Activated T-helper 2 cell treated with anti-CD3 and anti-CD28 coated beads, Interferon-gamma antibody, Interleukin-2, Interleukin-4, amounts not matched to agents 10 μg/mL and 5 μg/mL and 100 μg/mL, durations not matched to agents 14 hours and 24 hours and 36 hours (primary cell): ENCODE measurements around the gene SNTB2. TPM values are rescaled to one million over a fixed set of nuclear protein-coding genes. Genes with fewer than 3 reads are reported as not detected.

Source experiments
- DNase-seq: peaks from one replicate; pipeline ENCODE4 v3.0.0; 2021; ENCODE audit warnings: low spot score
- H3K27ac Mint-ChIP-seq: one replicate; pipeline ENCODE4 v1.8.0; 2021; ENCODE audit warnings: mixed read lengths
- H3K27me3 Mint-ChIP-seq: one replicate; pipeline ENCODE4 v1.8.0; 2021; ENCODE audit warnings: low read depth, mixed read lengths
- H3K36me3 Mint-ChIP-seq: one replicate; pipeline ENCODE4 v1.8.0; 2021; ENCODE audit warnings: low read depth, mixed read lengths
- H3K4me1 Mint-ChIP-seq: one replicate; pipeline ENCODE4 v1.8.0; 2021; ENCODE audit warnings: low read depth, mixed read lengths
- H3K4me3 Mint-ChIP-seq: one replicate; pipeline ENCODE4 v1.8.0; 2021; ENCODE audit warnings: low read depth, mild to moderate bottlenecking, moderate library complexity, mixed read lengths
- H3K9me3 Mint-ChIP-seq: one replicate; pipeline ENCODE4 v1.8.0; 2021; ENCODE audit warnings: mixed read lengths
- intact Hi-C: fragments of 100-400 bp; cut with micrococcal nuclease; formaldehyde crosslinking; loops from one replicate; pipeline ENCODE4 v1.15.1; 2023
- total RNA-seq: library from RNA; stranded (reverse); gene quantifications from 2 replicates; pipeline ENCODE4 v1.2.3, GENCODE V29; 2022

SNTB2 gene
- total RNA-seq, 1 donor from 2014 or later, result 30.4 TPM

DNA sequence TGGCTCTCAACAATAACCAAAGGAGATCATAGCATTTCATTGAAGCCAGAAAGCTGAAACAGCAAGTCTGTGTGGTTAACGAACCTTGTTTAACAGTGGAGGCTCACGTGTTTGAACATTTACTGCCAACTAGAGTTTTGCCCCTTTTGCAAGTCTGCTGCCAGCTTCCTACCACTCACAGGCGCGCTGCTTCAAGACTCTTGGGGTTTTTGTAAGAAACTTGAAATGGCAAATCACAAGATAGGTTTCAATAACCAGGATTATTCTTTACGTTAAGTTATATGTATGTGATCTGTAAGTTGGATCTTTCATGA lies 1.2 kb downstream of the SNTB2 start:
- intact Hi-C loops, result loop anchor here (1.0 to 5.0 kb wide), 2 partner anchors 16 to 56 kb away; partner anchors contain the start of genes CHTF8 and UTP4
- H3K27me3 Mint-ChIP-seq, result no peaks in the 10 kb centered on the region
- H3K36me3 Mint-ChIP-seq, result peaks cover 24% of the 10 kb centered on the region
- DNase-seq, result no peak
- peak overlapping the region; percentile 79 for H3K27ac Mint-ChIP-seq
- H3K4me3 Mint-ChIP-seq, result peak overlapping the region; percentile 84
- H3K4me1 Mint-ChIP-seq, result peaks cover 45% of the 10 kb centered on the region
- H3K9me3 Mint-ChIP-seq, result no peaks in the 10 kb centered on the region

DNA sequence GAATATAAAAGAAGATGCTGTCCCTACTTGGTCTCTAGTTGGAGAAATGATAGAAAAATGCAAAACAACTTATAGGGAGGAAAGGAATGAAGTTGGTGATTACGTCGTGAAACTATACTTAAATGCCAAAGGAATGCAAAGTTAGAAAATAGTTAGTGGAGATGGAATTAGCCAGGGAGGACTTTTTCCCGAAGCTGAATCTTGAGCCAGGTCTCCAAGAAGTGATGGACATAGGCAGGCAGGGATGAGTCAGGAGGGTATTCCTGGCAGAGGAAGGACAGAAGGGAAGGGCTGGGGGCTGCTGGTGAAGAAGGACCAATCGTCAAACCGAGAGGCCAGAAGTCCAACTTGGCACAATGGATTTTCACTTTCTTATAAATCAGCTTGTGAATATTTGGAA lies 1.8 kb downstream of the SNTB2 start:
- Mint-ChIP-seq H3K27ac (no peak overlapping the region), H3K4me1 (peaks cover 45% of the 10 kb centered on the region), H3K27me3 (no peaks in the 10 kb centered on the region), H3K4me3 (peak overlapping the region; percentile 84), H3K36me3 (peaks cover 23% of the 10 kb centered on the region), H3K9me3 (no peaks in the 10 kb centered on the region)
- intact Hi-C loops, result loop anchor here (1.0 to 5.0 kb wide), 2 partner anchors 16 to 56 kb away; partner anchors contain the start of genes CHTF8 and UTP4
- DNase-seq, result no peak

DNA sequence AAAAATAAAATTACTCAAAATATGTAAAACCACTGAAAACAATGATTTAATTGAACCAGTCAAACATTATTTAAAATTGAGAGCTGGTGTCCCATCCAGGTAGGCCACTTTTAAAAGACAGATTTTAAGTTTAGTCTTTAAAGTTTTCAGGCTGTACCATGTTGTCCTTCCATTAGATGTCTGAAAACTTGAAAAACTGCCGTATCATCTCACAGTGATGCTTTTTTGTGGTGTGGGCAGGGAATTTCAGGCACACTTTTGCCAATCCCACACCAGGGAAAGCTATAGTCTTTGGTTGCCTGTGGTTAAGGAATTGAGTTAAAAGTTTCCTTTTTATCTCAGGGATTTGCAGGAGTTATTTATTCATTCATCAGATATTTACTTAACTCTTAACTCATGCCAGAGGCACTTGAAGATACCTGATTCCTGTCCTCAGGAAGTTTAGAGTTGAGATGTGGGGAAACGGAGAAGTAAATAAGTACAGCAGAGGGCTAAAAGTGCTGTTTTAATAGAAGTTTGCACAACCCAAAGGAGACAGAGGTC lies 3.2 kb downstream of the SNTB2 start:
- no peak for DNase-seq
- H3K27me3 Mint-ChIP-seq, result no peaks in the 10 kb centered on the region
- no peaks in the 10 kb centered on the region for H3K9me3 Mint-ChIP-seq
- H3K4me1 Mint-ChIP-seq, result peaks cover 37% of the 10 kb centered on the region
- intact Hi-C loops, result no loop called here
- peak overlapping the region; percentile 10 for H3K4me3 Mint-ChIP-seq
- H3K36me3 Mint-ChIP-seq, result peaks cover 20% of the 10 kb centered on the region
- no peak overlapping the region for H3K27ac Mint-ChIP-seq

DNA sequence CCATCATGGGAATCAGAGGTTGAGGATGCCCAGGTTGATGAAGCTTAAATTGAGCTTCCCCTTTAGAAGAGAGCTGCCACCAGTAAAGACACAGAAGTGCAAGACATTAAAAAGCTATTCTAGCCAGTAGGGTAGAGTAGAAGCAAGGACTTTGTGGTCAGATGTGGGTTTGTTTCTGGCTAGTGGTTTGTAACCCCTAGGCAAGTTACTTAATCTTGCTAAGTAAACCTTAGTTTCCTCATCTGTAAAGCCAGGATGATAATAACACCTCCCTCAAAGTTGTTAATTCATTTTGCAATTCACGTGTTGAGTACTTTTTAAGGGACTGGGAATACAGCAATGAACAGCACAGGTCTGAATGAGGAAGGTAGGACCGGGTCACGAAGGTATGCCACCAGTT lies 3.6 kb downstream of the SNTB2 start:
- no peak for DNase-seq
- peaks cover 37% of the 10 kb centered on the region for H3K4me1 Mint-ChIP-seq
- H3K4me3 Mint-ChIP-seq, result no peak overlapping the region
- H3K9me3 Mint-ChIP-seq, result no peaks in the 10 kb centered on the region
- intact Hi-C loops, result no loop called here
- no peaks in the 10 kb centered on the region for H3K27me3 Mint-ChIP-seq
- no peak overlapping the region for H3K27ac Mint-ChIP-seq
- peaks cover 20% of the 10 kb centered on the region for H3K36me3 Mint-ChIP-seq

DNA sequence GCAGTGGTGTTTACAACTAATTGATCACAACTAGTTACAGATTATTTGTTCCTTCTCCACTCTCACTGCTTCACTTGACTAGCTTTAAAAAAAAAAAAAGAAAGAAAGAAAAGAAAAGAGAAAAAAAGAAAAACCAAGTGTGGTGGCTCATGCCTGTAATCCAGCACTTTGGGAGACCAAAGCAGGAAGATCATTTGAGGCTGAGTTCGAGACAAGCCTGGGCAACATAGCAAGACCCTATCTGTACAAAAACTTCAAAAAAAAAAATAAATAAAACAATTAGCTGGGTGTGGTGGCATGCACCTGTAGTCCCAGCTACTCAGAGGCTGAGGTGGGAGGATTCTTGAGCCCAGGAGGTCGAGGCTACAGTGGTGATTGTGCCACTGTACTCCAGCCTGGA lies 4.2 kb downstream of the SNTB2 start:
- H3K4me3 Mint-ChIP-seq, result no peak overlapping the region
- H3K4me1 Mint-ChIP-seq, result peaks cover 35% of the 10 kb centered on the region
- no peaks in the 10 kb centered on the region for H3K9me3 Mint-ChIP-seq
- no peak for DNase-seq
- intact Hi-C loops, result no loop called here
- peaks cover 20% of the 10 kb centered on the region for H3K36me3 Mint-ChIP-seq
- no peaks in the 10 kb centered on the region for H3K27me3 Mint-ChIP-seq
- H3K27ac Mint-ChIP-seq, result no peak overlapping the region

DNA sequence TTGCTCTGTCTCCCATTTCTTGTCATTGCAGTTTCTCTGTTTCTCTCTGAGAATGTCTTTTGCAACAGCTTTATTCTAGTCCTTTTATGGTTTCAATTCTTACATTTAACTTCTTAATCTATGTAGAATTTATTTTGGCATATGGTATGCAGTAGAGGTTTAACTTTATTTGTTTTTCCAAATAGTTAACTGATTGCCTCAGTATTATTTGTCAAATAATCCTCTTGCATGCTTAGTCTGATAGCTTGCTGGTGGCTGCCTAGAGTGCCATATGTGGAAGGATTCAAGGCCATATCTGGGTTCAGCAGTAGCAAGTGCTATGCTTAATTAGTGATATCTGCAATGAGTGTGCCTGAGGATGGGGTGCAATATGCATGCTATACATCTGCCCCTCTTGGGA lies 6.9 kb downstream of the SNTB2 start:
- no peak for DNase-seq
- peaks cover 25% of the 10 kb centered on the region for H3K4me1 Mint-ChIP-seq
- H3K27ac Mint-ChIP-seq, result no peak overlapping the region
- H3K27me3 Mint-ChIP-seq, result no peaks in the 10 kb centered on the region
- H3K4me3 Mint-ChIP-seq, result no peak overlapping the region
- peaks cover 14% of the 10 kb centered on the region for H3K36me3 Mint-ChIP-seq
- H3K9me3 Mint-ChIP-seq, result no peaks in the 10 kb centered on the region
- intact Hi-C loops, result no loop called here

DNA sequence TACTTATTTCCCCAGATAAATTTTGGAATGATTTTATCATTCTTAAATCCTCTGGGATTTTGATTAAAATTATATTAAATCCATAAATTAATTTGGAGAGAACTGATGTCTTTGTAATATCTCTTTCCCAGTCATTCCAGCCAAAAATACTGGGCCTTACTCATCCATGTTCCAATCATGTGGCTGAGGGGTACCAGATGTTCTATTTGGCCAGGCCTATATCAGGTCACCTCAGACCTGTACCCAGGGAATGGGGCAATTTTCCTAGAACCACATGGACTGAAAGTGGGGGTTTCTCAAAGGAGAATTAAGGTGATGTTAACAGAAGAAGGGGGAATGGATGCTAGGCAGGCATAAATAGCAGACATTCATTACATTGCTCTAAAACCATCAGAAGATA lies 7.5 kb downstream of the SNTB2 start:
- H3K27me3 Mint-ChIP-seq, result no peaks in the 10 kb centered on the region
- H3K9me3 Mint-ChIP-seq, result no peaks in the 10 kb centered on the region
- H3K27ac Mint-ChIP-seq, result no peak overlapping the region
- H3K36me3 Mint-ChIP-seq, result peaks cover 14% of the 10 kb centered on the region
- intact Hi-C loops, result no loop called here
- DNase-seq, result no peak
- no peak overlapping the region for H3K4me3 Mint-ChIP-seq
- H3K4me1 Mint-ChIP-seq, result peaks cover 23% of the 10 kb centered on the region

DNA sequence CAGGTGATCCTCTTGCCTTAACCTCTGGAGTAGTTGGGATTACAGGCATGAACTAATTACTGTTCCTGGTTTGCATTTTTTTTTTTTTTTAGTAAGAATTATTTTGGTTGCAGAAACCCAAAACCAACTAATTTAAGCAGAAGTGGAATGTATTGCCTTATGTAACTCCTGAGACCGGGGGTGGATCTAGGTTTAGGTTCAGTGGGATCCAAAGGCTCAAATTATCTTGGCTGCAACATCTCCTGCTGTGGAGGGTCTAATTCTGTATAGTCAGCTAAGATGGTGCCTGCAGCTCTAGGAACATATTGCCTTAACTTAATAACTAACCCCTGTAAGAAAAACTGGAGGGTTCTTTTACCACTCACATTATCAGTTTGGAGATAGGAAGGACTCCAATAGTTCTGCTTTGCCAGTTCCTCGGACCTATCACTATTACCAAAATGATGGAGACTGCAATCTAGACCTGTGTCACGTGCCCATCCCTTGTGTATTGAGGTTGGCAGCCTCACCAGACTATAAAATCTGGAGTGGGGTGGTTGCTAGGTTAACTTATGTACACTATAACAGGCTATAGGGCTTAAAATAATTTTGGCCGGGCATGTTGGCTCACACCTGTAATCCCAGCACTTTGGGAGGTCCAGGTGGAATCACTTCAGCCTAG lies 8.5 kb downstream of the SNTB2 start:
- Mint-ChIP-seq H3K27me3 (no peaks in the 10 kb centered on the region), H3K27ac (no peak overlapping the region)
- no peak for DNase-seq

DNA sequence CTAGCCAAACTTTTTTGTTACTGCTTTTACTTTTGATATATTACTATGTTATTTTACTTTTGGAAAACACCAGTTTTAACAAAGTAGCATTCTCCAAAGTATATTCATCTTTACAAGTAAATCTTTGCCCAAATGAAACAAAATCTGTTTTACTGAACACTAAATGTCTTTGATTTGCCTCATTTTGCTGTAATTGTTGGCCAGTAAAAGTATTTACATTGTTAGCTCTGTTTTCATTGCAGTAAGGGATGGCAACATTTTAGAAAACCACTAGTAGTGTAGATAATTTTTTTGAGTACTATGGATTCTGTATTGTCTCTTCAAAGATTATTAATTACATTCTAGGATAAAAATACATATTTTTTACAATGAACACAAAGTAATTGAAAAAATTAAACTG lies 10.6 kb downstream of the SNTB2 start:
- peaks cover 16% of the 10 kb centered on the region for H3K4me1 Mint-ChIP-seq
- H3K27me3 Mint-ChIP-seq, result no peaks in the 10 kb centered on the region
- DNase-seq, result no peak
- no peak overlapping the region for H3K4me3 Mint-ChIP-seq
- no peak overlapping the region for H3K27ac Mint-ChIP-seq
- intact Hi-C loops, result no loop called here
- H3K36me3 Mint-ChIP-seq, result peaks cover 8% of the 10 kb centered on the region
- no peaks in the 10 kb centered on the region for H3K9me3 Mint-ChIP-seq

More for the DNA sequence above, 8.5 kb downstream of the SNTB2 start:
- H3K4me1 Mint-ChIP-seq, result peaks cover 19% of the 10 kb centered on the region
- no peak overlapping the region for H3K4me3 Mint-ChIP-seq
- intact Hi-C loops, result no loop called here
- no peaks in the 10 kb centered on the region for H3K9me3 Mint-ChIP-seq
- H3K36me3 Mint-ChIP-seq, result peaks cover 9% of the 10 kb centered on the region

DNA sequence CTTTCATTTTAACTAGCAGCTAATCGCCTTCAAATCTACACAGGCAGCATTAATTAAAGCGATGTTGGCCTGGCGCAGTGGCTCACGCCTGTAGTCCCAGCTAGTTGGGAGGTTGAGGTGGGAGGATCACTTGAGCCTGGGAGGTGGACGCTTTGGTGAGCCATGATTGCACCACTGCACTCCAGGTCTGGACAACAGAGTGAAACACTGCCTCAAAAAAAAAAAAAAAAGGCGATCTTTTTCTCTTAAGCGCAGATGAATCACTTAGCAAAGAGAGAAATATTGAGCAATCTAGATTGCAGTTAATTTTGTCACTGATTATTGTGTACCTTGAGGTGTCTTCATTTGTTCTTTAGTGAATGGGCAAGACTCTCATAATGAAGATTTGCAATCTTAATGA lies 12.4 kb downstream of the SNTB2 start:
- intact Hi-C loops, result no loop called here
- H3K9me3 Mint-ChIP-seq, result no peaks in the 10 kb centered on the region
- peaks cover 18% of the 10 kb centered on the region for H3K4me1 Mint-ChIP-seq
- no peak overlapping the region for H3K4me3 Mint-ChIP-seq
- H3K36me3 Mint-ChIP-seq, result peaks cover 10% of the 10 kb centered on the region
- H3K27ac Mint-ChIP-seq, result no peak overlapping the region
- H3K27me3 Mint-ChIP-seq, result no peaks in the 10 kb centered on the region
- no peak for DNase-seq

DNA sequence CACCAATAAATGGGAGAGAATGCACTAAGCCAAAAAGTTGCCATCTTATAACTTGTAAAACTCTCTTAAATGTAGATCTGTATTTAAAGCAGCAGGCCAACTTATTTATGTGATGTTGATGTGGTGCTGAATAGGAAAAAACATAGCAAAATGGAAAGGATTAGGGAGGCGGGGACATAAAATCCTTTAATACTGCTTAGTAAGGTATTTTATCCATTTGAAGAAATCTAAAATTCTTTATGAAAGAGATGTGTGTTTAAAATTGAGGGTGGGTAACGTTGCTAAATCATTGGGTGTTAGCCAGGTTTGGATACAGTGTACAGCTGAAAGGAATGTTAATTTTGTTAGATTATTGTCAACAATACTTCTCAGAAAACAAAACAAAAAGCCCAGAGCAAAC lies 14.3 kb downstream of the SNTB2 start:
- H3K36me3 Mint-ChIP-seq, result peaks cover 16% of the 10 kb centered on the region
- intact Hi-C loops, result no loop called here
- peak overlapping the region; percentile 25 for H3K27ac Mint-ChIP-seq
- H3K27me3 Mint-ChIP-seq, result no peaks in the 10 kb centered on the region
- no peak for DNase-seq
- H3K4me1 Mint-ChIP-seq, result peaks cover 26% of the 10 kb centered on the region
- H3K4me3 Mint-ChIP-seq, result no peak overlapping the region
- no peaks in the 10 kb centered on the region for H3K9me3 Mint-ChIP-seq

DNA sequence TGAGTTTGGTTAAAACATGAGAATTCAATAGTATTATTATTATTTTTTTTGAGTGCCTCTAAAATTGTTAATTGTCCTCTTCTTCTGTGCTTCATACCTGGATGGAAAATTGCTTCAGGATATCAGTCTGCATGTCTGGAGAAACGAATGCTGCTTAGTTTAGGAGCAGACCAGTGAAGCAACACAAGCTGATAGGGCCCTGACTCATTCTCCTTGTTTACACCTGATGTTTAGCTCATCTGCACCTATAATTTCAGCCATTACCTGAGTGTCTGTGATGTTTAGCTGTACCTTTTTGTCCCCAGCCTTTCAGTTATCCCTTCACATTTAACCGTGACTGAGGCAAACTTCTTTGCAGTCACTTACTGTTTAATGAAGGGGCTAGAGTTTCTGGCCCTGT lies 14.8 kb downstream of the SNTB2 start:
- H3K27me3 Mint-ChIP-seq, result no peaks in the 10 kb centered on the region
- peaks cover 16% of the 10 kb centered on the region for H3K36me3 Mint-ChIP-seq
- intact Hi-C loops, result no loop called here
- no peak overlapping the region for H3K27ac Mint-ChIP-seq
- H3K9me3 Mint-ChIP-seq, result no peaks in the 10 kb centered on the region
- DNase-seq, result no peak
- no peak overlapping the region for H3K4me3 Mint-ChIP-seq
- peaks cover 26% of the 10 kb centered on the region for H3K4me1 Mint-ChIP-seq

DNA sequence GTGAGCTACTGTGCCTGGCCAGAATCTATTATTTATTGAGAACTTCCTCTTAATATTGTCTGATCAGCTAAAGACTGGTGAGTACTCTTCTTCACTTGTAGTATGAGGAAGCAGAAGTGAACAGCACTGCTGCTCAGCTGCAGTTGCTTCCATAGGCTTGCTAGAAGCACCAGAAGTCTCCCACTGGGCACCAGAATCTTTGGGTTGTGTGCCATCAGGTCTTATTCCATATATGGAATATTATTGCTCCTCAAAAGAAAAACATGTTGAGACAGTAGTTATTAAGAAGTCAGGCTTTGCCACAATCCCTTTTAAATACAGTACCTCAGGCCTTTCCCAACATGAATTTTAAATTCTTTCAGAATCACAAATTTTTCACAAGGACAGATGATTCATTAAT lies 17.2 kb downstream of the SNTB2 start:
- Mint-ChIP-seq H3K27ac (peak overlapping the region; percentile 87), H3K27me3 (no peaks in the 10 kb centered on the region), H3K36me3 (peaks cover 12% of the 10 kb centered on the region), H3K4me3 (no peak overlapping the region), H3K4me1 (peaks cover 19% of the 10 kb centered on the region), H3K9me3 (no peaks in the 10 kb centered on the region)
- intact Hi-C loops, result loop anchor here (1.0 kb wide), 2 partner anchors 16 to 38 kb away; no protein-coding TSS in a partner anchor
- no peak for DNase-seq
